HG03025 (cell line): Measurements from ENCODE around the gene METTL8.

Source experiments
- ATAC-seq: cut with Tn5 transposase; IDR thresholded peaks from one replicate; pipeline ENCODE4 v1.9.1; 2021; ENCODE audit warnings: mild to moderate bottlenecking, moderate library complexity; ENCODE audit not compliant: unreplicated experiment, low FRiP score

METTL8 gene

GRCh38 chr2:171271971-171272436, 161.8 kb downstream of the METTL8 start:
- ATAC-seq = no peak

GRCh38 chr2:171271386-171271785, 162.4 kb downstream of the METTL8 start:
- ATAC-seq = no peak

- ATAC-seq = no peak
Measured at GRCh38 chr2:171267855-171268629, 165.7 kb downstream of the METTL8 start.
